Muscle layer of colon (tissue), 2 donors: Measurements from ENCODE around the gene ANKFY1.
"Not testable (repeated sequence)": the region's sequence is repeated elsewhere in the genome, so short reads cannot be mapped to it uniquely, and the experiment has no call there.

ENCODE experiments used
- H3K27ac ChIP-seq: one replicate; pipeline ENCODE4 v1.7.0; 2013; ENCODE audit warnings: low read depth, mild to moderate bottlenecking, low read length, moderate library complexity
- H3K27me3 ChIP-seq, 2 donors: one replicate each; pipeline ENCODE4 v1.7.0; 2013; ENCODE audit warnings: low read length in 2 of 2, mild to moderate bottlenecking in 2 of 2; ENCODE audit not compliant: insufficient read depth in 2 of 2, control insufficient read depth in 1 of 2
- H3K36me3 ChIP-seq: one replicate; pipeline ENCODE4 v1.7.0; 2013; ENCODE audit warnings: mild to moderate bottlenecking, low read length; ENCODE audit not compliant: insufficient read depth
- H3K4me1 ChIP-seq: one replicate; pipeline ENCODE4 v1.7.0; 2013; ENCODE audit warnings: mild to moderate bottlenecking, low read length; ENCODE audit not compliant: insufficient read depth
- H3K4me3 ChIP-seq, 2 donors: one replicate each; pipeline ENCODE4 v1.7.0; 2013; ENCODE audit warnings: low read length in 2 of 2, low read depth in 1 of 2, mild to moderate bottlenecking in 1 of 2, moderate library complexity in 1 of 2
- H3K9ac ChIP-seq: one replicate; pipeline ENCODE4 v1.7.0; 2013; ENCODE audit warnings: low read length
- H3K9me3 ChIP-seq: one replicate; pipeline ENCODE4 v1.7.0; 2013; ENCODE audit warnings: mild to moderate bottlenecking, low read length
- donor health status: abdominal sarcoma.
- donor health status: Adenocarcinoma of cecum.

The ANKFY1 gene

DNA sequence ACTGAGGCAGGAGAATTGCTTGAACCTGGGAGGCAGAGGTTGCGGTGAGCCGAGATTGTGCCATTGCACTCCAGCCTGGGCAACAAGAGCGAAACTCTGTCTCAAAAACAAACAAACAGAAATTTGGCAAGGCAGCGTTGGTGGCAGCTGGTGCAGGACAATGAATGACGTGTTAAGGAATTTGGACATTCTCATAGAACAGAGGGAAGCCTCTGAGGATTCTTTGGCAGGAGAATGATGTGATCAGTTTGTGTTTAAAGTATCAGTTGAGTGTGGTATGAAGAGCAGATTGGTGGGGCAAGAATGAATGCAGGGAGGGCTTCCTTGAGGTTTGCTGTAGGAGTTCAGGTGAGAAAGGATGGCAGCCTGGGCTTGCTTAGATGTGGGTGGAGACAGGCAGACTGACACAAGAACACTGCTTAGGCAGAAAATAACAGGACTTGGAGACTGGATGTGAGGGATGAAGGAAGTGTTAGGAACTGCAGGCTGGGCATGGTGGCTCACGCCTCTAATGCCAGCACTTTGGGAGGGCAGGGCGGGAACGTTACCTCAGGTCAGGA is 115.9 kb downstream of the ANKFY1 start:
- Histone ChIP-seq H3K27ac (no peak overlapping the region), H3K27me3 (no peaks in the 10 kb centered on the region), H3K36me3 (peaks cover 16% of the 10 kb centered on the region), H3K9me3 (no peaks in the 10 kb centered on the region), H3K4me3 (no peak overlapping the region), H3K4me1 (peaks cover 6% of the 10 kb centered on the region), H3K9ac (no peak overlapping the region)

DNA sequence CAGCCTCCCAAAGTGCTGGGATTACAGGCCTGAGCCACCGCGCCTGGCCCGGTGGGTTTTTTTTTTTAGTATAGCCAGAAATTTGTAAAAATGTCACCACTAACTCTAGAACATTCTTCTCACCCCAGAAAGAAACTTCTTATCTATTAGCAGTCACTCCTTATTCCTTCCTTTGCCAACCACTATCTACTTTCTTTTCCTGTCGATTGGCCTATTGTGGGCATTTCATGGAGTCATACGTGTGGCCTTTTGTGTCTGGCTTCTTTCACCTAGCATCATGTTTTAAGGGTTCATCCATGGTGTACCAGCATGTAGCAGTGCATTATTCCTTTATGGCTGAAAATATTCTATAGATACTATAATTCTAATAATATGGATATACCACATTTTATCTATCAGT is 117.1 kb downstream of the ANKFY1 start:
- Histone ChIP-seq H3K4me3 (no peak overlapping the region), H3K9ac (no peak overlapping the region), H3K4me1 (peaks cover 11% of the 10 kb centered on the region), H3K27me3 (no peaks in the 10 kb centered on the region), H3K36me3 (peaks cover 9% of the 10 kb centered on the region), H3K27ac (no peak overlapping the region), H3K9me3 (no peaks in the 10 kb centered on the region)

DNA sequence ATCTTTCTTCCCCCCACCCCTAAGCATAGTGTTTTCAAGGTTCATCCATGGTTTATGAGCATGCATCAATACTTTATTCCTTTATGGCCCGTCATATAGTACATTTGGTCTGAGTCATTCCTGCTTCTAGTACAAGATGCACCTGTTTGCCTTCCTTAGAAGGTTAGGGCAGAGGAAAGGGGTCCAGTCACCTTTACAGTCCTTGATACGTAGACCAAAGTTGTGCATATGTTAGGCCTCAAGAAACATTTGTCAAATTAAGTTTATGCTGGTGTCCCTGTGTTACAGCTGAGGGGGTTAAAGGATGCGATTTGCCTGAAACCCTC is 119.4 kb downstream of the ANKFY1 start:
- Histone ChIP-seq H3K27me3 (no peaks in the 10 kb centered on the region), H3K4me3 (peak overlapping the region; percentile 67 to 83), H3K4me1 (peaks cover 27% of the 10 kb centered on the region), H3K9me3 (no peaks in the 10 kb centered on the region), H3K27ac (peak overlapping the region; percentile 83), H3K36me3 (no peaks in the 10 kb centered on the region), H3K9ac (peak overlapping the region; percentile 99)

DNA sequence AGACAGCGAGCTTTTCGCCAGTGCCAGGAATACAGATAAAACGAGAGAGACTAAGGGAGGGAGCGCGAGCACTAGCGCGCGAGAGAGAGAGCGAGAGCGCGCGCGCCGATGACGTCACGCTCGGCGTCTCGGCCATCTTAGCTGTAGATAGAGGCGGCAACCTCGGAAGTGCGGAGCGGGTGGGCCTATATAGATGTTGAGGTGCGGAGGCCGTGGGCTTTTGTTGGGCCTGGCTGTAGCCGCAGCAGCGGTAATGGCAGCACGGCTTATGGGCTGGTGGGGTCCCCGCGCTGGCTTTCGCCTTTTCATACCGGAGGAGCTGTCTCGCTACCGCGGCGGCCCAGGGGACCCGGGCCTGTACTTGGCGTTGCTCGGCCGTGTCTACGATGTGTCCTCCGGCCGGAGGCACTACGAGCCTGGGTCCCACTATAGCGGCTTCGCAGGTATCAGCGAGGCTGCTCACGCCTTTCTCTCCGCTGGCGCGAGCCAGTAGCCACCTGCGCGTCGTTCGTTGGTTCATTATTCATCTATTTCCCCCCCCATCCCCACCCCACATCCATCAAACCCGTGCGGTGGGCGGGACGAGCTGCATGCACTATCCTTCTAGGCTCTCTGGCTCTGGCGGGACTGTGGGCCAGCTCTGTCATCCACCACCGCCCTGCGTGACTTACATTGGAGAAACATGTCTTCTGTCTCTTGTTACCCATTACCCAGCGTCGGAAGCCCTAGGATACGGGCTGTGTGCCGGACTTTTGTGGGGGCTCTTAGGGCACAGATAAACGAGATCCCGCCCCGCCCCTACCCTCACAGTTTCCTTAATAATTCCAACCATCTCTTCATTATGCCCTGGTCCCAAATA is 120.0 kb downstream of the ANKFY1 start:
- H3K27me3 ChIP-seq: no peaks in the 10 kb centered on the region
- no peaks in the 10 kb centered on the region for H3K9me3 ChIP-seq
- H3K4me3 ChIP-seq: peak overlapping the region; percentile 67 to 83
- peak overlapping the region; percentile 83 for H3K27ac ChIP-seq
- peaks cover 32% of the 10 kb centered on the region for H3K4me1 ChIP-seq
- no peaks in the 10 kb centered on the region for H3K36me3 ChIP-seq
- peak overlapping the region; percentile 99 for H3K9ac ChIP-seq

DNA sequence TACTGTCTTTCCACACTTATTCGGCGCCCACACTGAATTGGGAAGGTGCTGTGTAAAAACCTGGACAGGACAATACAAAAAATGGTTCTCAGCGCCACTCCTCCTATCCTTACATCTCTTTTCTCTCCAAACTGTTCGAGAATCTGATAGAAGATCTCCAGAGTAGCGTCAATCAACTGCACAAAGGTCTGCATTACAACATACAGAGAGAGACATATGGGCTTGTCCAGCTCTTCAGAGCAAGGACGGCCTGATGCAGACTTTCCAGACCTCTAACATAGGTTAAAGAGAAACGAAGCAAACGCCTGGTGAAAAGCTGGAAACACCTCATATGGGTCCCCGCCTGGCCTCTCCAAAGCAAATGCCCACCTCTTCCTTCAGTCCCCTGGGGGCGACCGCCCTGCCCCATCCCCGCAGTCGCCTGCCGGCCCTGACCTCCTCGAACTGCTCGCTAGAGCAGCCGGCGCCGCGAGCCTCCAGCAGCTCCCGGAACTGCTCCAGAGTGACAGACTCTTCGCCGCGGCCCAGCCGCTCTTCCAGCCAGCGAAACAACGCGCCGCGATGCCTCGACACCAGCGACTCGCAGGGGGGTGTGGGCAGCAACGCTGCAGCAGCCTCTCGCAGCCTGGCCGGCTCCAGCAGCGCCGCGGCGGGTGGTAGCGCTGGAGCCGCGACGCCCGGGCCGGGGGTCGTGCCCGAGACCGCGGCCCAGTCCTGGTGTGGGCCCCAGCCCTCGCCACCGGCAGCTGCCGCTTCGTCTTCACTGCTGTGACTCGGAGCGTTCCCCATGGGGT is 121.5 kb downstream of the ANKFY1 start:
- Histone ChIP-seq H3K9me3 (no peaks in the 10 kb centered on the region), H3K36me3 (no peaks in the 10 kb centered on the region), H3K4me3 (peak overlapping the region; percentile 83 to 95), H3K27me3 (no peaks in the 10 kb centered on the region), H3K27ac (peak overlapping the region; percentile 94), H3K9ac (peak overlapping the region; percentile 51), H3K4me1 (peaks cover 45% of the 10 kb centered on the region)

DNA sequence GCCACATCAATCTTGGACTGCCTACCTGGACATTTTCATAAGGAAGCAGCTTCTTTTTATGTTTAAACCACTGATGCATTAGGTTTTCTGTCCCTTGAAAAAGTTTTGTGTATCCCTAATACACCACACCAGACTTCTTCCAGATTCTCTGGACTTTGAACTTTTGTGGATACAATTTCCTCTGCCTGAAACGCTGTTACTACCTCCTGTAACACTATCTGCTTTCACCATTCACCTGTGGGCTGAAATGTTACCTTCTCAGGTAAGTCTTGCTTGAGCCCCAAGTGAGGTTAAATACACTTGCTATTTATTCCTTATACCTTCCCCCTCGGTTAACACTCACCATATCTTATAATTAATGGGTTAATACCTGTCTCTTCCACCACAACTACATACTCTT is 123.7 kb downstream of the ANKFY1 start:
- H3K4me3 ChIP-seq: no peak overlapping the region
- H3K27ac ChIP-seq: no peak overlapping the region
- H3K9me3 ChIP-seq: no peaks in the 10 kb centered on the region
- H3K36me3 ChIP-seq: no peaks in the 10 kb centered on the region
- H3K27me3 ChIP-seq: no peaks in the 10 kb centered on the region
- H3K4me1 ChIP-seq: peaks cover 54% of the 10 kb centered on the region
- no peak overlapping the region for H3K9ac ChIP-seq

DNA sequence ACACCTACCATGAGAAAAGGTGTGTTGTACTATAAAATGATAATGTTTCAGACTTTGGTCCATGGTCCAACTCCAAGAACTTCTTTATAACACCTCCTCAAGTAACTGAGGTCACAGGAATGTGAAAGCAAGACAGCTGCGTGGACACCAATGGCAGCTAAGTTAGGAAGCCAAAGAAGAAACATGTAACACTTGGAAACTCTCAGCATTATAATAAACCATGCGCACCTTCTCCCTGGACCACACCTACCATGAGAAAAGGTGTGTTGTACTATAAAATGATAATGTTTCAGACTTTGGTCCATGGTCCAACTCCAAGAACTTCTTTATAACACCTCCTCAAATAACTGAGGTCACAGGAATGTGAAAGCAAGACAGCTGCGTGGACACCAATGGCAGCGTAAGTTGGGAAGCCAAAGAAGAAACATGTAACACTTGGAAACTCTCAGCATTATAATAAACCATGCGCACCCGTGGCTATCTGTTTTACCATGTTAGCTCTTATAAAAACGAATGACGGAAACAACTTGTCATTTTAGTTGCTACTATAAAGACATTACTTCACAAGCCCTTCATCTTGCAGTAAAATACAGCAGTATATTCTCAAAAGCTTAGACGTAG is 124.8 kb downstream of the ANKFY1 start:
- H3K4me3 ChIP-seq, H3K27ac ChIP-seq, H3K36me3 ChIP-seq, H3K9ac ChIP-seq, H3K27me3 ChIP-seq, H3K9me3 ChIP-seq: not testable (repeated sequence)
- peaks cover 52% of the 10 kb centered on the region for H3K4me1 ChIP-seq

DNA sequence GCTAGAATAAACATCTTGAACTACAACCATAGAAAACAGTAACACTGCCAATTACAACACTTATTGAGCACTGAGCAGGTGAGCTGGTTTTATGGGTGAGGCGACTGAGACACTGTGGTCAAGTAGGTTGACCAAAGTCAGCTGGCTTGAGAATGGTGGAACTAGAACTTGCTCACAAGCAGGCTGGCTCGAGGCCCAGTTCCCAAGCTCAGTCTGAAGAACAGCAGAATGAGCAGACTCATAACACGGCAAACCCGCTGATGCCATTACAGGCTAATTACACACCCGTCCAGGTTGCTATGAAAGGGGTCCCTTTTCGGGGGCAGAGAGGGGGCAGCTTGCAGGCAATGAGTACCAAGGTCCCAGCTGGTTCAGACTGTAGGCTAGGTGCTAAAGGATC is 127.4 kb downstream of the ANKFY1 start:
- Histone ChIP-seq H3K9ac (no peak overlapping the region), H3K9me3 (no peaks in the 10 kb centered on the region), H3K4me3 (no peak overlapping the region), H3K4me1 (peaks cover 45% of the 10 kb centered on the region), H3K27me3 (no peaks in the 10 kb centered on the region), H3K27ac (no peak overlapping the region), H3K36me3 (no peaks in the 10 kb centered on the region)

DNA sequence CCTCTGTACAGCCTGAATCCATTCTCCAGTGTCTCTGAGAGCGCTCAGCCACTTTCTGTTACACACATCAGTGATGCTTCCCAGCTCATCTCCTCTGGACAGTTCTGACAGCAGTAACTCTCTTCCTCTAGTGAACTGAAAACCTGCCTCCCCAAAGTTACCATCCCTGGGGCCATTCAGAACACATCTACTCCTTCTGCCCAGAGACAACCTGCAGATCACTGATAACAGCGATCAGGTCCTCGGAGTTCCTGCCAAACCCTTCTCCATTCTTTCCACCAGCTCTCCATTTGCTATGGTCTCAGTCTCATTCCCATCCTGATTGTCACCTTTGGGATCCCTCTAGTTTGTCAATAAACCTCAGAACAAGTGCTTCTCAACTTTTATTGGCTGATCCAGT is 128.3 kb downstream of the ANKFY1 start:
- peaks cover 41% of the 10 kb centered on the region for H3K4me1 ChIP-seq
- no peak overlapping the region for H3K27ac ChIP-seq
- H3K27me3 ChIP-seq: no peaks in the 10 kb centered on the region
- H3K9me3 ChIP-seq: no peaks in the 10 kb centered on the region
- no peak overlapping the region for H3K4me3 ChIP-seq
- H3K9ac ChIP-seq: no peak overlapping the region
- no peaks in the 10 kb centered on the region for H3K36me3 ChIP-seq

DNA sequence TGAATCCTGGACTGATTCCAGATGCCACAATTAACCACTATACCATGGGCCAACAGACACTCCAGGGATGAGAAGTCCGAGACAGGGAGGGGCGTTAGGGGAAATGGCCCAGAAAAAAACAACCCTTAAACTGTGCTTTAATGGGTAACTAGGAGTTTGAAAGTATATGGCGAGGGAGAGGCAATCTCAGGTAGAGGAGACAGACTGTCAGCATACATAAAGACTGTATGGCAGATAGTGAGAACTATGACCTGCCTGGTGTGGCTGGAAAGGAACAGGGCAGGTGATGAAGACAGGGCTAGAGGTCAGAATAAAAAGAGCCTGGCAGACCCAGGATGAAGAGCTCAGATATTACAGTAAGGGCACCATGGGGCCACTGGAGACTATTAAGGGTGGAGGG is 129.1 kb downstream of the ANKFY1 start:
- Histone ChIP-seq H3K36me3 (no peaks in the 10 kb centered on the region), H3K4me3 (no peak overlapping the region), H3K4me1 (peaks cover 35% of the 10 kb centered on the region), H3K27me3 (no peaks in the 10 kb centered on the region), H3K9me3 (no peaks in the 10 kb centered on the region), H3K27ac (no peak overlapping the region), H3K9ac (no peak overlapping the region)

DNA sequence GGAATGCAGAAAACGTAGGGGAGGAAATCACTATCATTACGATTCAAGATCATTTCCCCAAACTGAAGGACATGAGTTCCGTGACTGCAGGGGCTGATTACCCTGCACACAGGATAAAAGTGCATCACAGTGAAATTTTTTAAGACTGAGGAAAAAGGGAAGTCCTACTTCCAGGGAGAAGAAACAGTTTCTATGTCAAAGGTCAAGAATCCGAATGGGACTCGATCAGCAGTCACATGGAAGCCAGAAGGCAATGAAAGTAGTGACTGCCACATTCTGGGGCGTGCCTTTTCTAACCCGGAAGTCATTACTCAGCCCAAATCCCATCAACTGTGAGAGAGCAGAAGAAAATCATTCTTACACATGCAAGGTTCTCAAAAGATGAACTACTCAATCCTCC is 133.1 kb downstream of the ANKFY1 start:
- Histone ChIP-seq H3K36me3 (peaks cover 5% of the 10 kb centered on the region), H3K27ac (no peak overlapping the region), H3K4me3 (no peak overlapping the region), H3K9ac (no peak overlapping the region), H3K9me3 (no peaks in the 10 kb centered on the region), H3K4me1 (peaks cover 4% of the 10 kb centered on the region), H3K27me3 (no peaks in the 10 kb centered on the region)
